Liver (tissue), 9 donors: ENCODE data around the gene LCE1F. TPM values are rescaled to one million over a fixed set of nuclear protein-coding genes. Genes with fewer than 3 reads are reported as not detected.

Experiments used
- DNase-seq: peaks from one replicate; pipeline ENCODE4 v3.0.0-alpha.2; 2017; ENCODE audit warnings: low spot score
- H3K27ac ChIP-seq, 2 donors: one replicate each; pipeline ENCODE4 v1.7.0; 2013; ENCODE audit warnings: inconsistent platforms in 2 of 2, low read length in 2 of 2, control low read depth in 1 of 2, low read depth in 1 of 2, mild to moderate bottlenecking in 1 of 2
- H3K27me3 ChIP-seq, 4 donors: one replicate each; pipeline versions ENCODE4 v1.6.1 to v1.7.0; 2013; ENCODE audit warnings: low read length in 3 of 4, inconsistent platforms in 1 of 4, mild to moderate bottlenecking in 1 of 4, moderate library complexity in 1 of 4; ENCODE audit not compliant: control insufficient read depth in 4 of 4, insufficient read depth in 4 of 4
- H3K36me3 ChIP-seq, 4 donors: one replicate each; pipeline versions ENCODE4 v1.6.1 to v1.7.0; 2013; ENCODE audit warnings: low read length in 3 of 4, mild to moderate bottlenecking in 3 of 4, low read depth in 1 of 4, moderate library complexity in 1 of 4; ENCODE audit not compliant: control insufficient read depth in 4 of 4, insufficient read depth in 3 of 4
- H3K4me1 ChIP-seq, 4 donors: one replicate each; pipeline versions ENCODE4 v1.6.1 to v1.7.0; 2013; ENCODE audit warnings: low read length in 3 of 4, mild to moderate bottlenecking in 3 of 4, moderate library complexity in 1 of 4; ENCODE audit not compliant: control insufficient read depth in 4 of 4, insufficient read depth in 4 of 4
- H3K4me3 ChIP-seq, 3 donors: one replicate each; pipeline versions ENCODE4 v1.6.1 to v1.7.0; 2013; ENCODE audit warnings: low read length in 3 of 3, control low read depth in 1 of 3, low read depth in 1 of 3, mild to moderate bottlenecking in 1 of 3
- H3K9ac ChIP-seq, 2 donors: one replicate each; pipeline ENCODE4 v1.7.0; 2013; ENCODE audit warnings: low read length in 2 of 2, mild to moderate bottlenecking in 2 of 2, moderate library complexity in 2 of 2, control low read depth in 1 of 2, low read depth in 1 of 2
- H3K9me3 ChIP-seq, 4 donors: one replicate each; pipeline versions ENCODE4 v1.6.1 to v1.7.0; 2013; ENCODE audit warnings: low read length in 3 of 4; ENCODE audit not compliant: control insufficient read depth in 4 of 4
- EGR1 ChIP-seq, 2 donors: IDR thresholded peaks; 2 replicates each; pipeline ENCODE4 v1.6.1; 2016 to 2018; ENCODE audit warnings: antibody characterized with exemption in 2 of 2, low read depth in 2 of 2
- FOXA1 ChIP-seq: IDR thresholded peaks from 2 replicates; pipeline ENCODE4 v1.6.1; 2016; ENCODE audit warnings: antibody characterized with exemption
- GABPA ChIP-seq, 2 donors: IDR thresholded peaks in 1 of 2; conservative IDR thresholded peaks in 1 of 2; 2 replicates each; pipeline ENCODE4 v1.6.1; 2016; ENCODE audit warnings: antibody characterized with exemption in 2 of 2, mild to moderate bottlenecking in 1 of 2, moderate library complexity in 1 of 2
- HNF4A ChIP-seq, 2 donors: conservative IDR thresholded peaks; 2 replicates each; pipeline ENCODE4 v1.6.1; 2016; ENCODE audit warnings: antibody characterized with exemption in 2 of 2, mild to moderate bottlenecking in 2 of 2
- HNF4G ChIP-seq: IDR thresholded peaks from 2 replicates; pipeline ENCODE4 v1.6.1; 2016; ENCODE audit warnings: antibody characterized with exemption
- RAD21 ChIP-seq, 2 donors: IDR thresholded peaks; 2 replicates each; pipeline ENCODE4 v1.6.1; 2016; ENCODE audit warnings: antibody characterized with exemption in 2 of 2, mild to moderate bottlenecking in 2 of 2
- TAF1 ChIP-seq: conservative IDR thresholded peaks from 2 replicates; pipeline ENCODE4 v1.6.1; 2016; ENCODE audit warnings: antibody characterized with exemption, mild to moderate bottlenecking
- YY1 ChIP-seq: IDR thresholded peaks from 2 replicates; pipeline ENCODE4 v1.6.1; 2016; ENCODE audit warnings: antibody characterized with exemption, mild to moderate bottlenecking
- WGBS: extraction: QIAGEN DNeasy Blood & Tissue Kit; methylation state at CpG from one replicate; pipeline ENCODE4 v1.1.7; 2013; 5-methylcytosine and 5-hydroxymethylcytosine counted together
- polyA plus RNA-seq, 2 donors: library from polyadenylated mRNA; stranded (reverse) in 1 of 2; unstranded in 1 of 2; fragments of 200-250 nt in 1 of 2; fragments of >200 nt in 1 of 2; fragmentation: Nextera tagmentation in 1 of 2; extraction: Ambion mirVana in 1 of 2; gene quantifications; one replicate each; pipeline versions ENCODE4 v1.2.1 to v1.2.3, GENCODE V29; 2013 to 2015
- total RNA-seq, 2 donors: library from RNA; depleted of rRNA; stranded (reverse); fragments of >200 nt; gene quantifications; one replicate each; pipeline ENCODE4 v1.2.3, GENCODE V29; 2014
- TF ChIP-seq, protein P1 (sequence below): IDR thresholded peaks from 2 replicates; pipeline ENCODE4 v1.6.1; 2016; ENCODE audit warnings: antibody characterized with exemption
- TF ChIP-seq, protein P2 (sequence below): fragments of 150-350 bp; IDR thresholded peaks from 2 replicates; pipeline ENCODE4 v1.5.1; 2017; ENCODE audit warnings: improper control_type of control experiment, low read depth, low read length; ENCODE audit not compliant: missing input control
- TF ChIP-seq, protein P3 (sequence below): IDR thresholded peaks from 2 replicates; pipeline ENCODE4 v1.6.1; 2016; ENCODE audit warnings: antibody characterized with exemption
- TF ChIP-seq, protein P4 (sequence below): IDR thresholded peaks from 2 replicates; pipeline ENCODE4 v1.6.1; 2016; ENCODE audit warnings: antibody characterized with exemption
- TF ChIP-seq, protein P5 (sequence below): IDR thresholded peaks from 2 replicates; pipeline ENCODE4 v1.6.1; 2016; ENCODE audit warnings: antibody characterized with exemption, mild to moderate bottlenecking
- donor health status: healthy.
- donor health status: healthy.
- donor health status: healthy.
- donor health status: healthy.
- donor health status: healthy.

LCE1F gene
- total and polyA plus RNA-seq, 4 donors = not detected

DNA sequence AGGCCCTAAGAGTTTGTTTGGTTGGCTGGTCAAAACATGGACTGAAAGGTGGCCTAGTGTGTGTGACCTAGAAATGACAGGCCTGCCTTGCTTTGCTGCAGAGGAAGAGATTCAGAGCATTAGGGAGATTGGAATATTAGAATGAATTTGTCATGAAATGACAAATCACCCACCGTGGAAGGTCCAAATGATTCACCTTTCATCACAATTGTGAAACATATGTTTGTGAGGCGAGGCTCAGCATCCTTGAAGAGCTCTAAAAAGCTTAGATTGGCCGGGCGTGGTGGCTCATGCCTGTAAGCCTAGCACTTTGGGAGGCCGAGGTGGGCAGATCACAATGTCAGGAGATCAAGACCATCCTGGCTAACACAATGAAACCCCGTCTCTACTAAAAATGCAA, 42.4 kb downstream of the LCE1F start:
- DNase-seq = no peak
- 90% methylated on average over 6 of the region's 6 CpGs for WGBS
- Histone ChIP-seq H3K9ac (no peak overlapping the region), H3K4me3 (no peak overlapping the region), H3K27ac (no peak overlapping the region), H3K4me1 (no peaks in the 10 kb centered on the region), H3K9me3 (peaks cover 0 to 4% (median 0%) of the 10 kb centered on the region in 4 donors), H3K27me3 (no peaks in the 10 kb centered on the region), H3K36me3 (no peaks in the 10 kb centered on the region)
- TF ChIP-seq, protein P1, sequence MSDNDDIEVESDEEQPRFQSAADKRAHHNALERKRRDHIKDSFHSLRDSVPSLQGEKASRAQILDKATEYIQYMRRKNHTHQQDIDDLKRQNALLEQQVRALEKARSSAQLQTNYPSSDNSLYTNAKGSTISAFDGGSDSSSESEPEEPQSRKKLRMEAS = no peak
- no peak for TF ChIP-seq EGR1 (IDR thresholded peaks at IDR 0.05; ENCODE audit: low read depth in 2 of 2)
- TF ChIP-seq HNF4A (conservative IDR thresholded peaks at IDR 0.05) = no peak
- TF ChIP-seq TAF1 = no peak
- TF ChIP-seq HNF4G = no peak
- TF ChIP-seq FOXA1 = no peak
- TF ChIP-seq, protein P2, sequence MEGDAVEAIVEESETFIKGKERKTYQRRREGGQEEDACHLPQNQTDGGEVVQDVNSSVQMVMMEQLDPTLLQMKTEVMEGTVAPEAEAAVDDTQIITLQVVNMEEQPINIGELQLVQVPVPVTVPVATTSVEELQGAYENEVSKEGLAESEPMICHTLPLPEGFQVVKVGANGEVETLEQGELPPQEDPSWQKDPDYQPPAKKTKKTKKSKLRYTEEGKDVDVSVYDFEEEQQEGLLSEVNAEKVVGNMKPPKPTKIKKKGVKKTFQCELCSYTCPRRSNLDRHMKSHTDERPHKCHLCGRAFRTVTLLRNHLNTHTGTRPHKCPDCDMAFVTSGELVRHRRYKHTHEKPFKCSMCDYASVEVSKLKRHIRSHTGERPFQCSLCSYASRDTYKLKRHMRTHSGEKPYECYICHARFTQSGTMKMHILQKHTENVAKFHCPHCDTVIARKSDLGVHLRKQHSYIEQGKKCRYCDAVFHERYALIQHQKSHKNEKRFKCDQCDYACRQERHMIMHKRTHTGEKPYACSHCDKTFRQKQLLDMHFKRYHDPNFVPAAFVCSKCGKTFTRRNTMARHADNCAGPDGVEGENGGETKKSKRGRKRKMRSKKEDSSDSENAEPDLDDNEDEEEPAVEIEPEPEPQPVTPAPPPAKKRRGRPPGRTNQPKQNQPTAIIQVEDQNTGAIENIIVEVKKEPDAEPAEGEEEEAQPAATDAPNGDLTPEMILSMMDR = no peak

DNA sequence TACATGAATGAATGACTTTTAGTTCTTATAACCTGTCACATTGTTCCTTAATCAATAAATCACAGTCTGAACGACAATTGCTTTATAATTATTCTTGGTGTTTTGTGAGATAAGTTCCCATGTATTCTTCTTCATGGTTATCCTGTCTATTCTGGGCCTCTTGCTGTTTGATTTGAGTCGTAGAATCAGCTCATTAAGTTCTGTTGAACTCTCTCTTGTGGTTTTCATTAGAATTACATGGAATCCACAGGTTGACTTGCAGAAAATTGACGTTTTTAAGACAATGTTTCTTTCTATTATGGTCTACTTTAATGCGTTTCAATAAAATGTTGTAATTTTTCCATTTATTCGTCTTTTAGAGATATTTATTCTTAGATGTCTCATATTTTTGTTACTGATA, 48.4 kb downstream of the LCE1F start:
- Histone ChIP-seq H3K27ac (no peak overlapping the region), H3K9ac (no peak overlapping the region), H3K9me3 (peaks cover 0 to 4% (median 0%) of the 10 kb centered on the region in 4 donors), H3K4me1 (no peaks in the 10 kb centered on the region), H3K4me3 (no peak overlapping the region), H3K27me3 (peaks cover 0 to 6% (median 0%) of the 10 kb centered on the region in 4 donors), H3K36me3 (no peaks in the 10 kb centered on the region)
- WGBS = 34% methylated on average over 5 of the region's 5 CpGs
- no peak for DNase-seq
- TF ChIP-seq, protein P3, sequence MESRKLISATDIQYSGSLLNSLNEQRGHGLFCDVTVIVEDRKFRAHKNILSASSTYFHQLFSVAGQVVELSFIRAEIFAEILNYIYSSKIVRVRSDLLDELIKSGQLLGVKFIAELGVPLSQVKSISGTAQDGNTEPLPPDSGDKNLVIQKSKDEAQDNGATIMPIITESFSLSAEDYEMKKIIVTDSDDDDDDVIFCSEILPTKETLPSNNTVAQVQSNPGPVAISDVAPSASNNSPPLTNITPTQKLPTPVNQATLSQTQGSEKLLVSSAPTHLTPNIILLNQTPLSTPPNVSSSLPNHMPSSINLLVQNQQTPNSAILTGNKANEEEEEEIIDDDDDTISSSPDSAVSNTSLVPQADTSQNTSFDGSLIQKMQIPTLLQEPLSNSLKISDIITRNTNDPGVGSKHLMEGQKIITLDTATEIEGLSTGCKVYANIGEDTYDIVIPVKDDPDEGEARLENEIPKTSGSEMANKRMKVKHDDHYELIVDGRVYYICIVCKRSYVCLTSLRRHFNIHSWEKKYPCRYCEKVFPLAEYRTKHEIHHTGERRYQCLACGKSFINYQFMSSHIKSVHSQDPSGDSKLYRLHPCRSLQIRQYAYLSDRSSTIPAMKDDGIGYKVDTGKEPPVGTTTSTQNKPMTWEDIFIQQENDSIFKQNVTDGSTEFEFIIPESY = no peak
- no peak for TF ChIP-seq GABPA (IDR thresholded peaks at IDR 0.05 in 1 of 2, conservative IDR thresholded peaks at IDR 0.05 in 1 of 2)
- TF ChIP-seq FOXA1 = no peak
- peak in 1 of 2 donors; percentile 54 for TF ChIP-seq RAD21 (IDR thresholded peaks at IDR 0.05)
- TF ChIP-seq, protein P4, sequence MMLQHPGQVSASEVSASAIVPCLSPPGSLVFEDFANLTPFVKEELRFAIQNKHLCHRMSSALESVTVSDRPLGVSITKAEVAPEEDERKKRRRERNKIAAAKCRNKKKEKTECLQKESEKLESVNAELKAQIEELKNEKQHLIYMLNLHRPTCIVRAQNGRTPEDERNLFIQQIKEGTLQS = no peak
- TF ChIP-seq, protein P5, sequence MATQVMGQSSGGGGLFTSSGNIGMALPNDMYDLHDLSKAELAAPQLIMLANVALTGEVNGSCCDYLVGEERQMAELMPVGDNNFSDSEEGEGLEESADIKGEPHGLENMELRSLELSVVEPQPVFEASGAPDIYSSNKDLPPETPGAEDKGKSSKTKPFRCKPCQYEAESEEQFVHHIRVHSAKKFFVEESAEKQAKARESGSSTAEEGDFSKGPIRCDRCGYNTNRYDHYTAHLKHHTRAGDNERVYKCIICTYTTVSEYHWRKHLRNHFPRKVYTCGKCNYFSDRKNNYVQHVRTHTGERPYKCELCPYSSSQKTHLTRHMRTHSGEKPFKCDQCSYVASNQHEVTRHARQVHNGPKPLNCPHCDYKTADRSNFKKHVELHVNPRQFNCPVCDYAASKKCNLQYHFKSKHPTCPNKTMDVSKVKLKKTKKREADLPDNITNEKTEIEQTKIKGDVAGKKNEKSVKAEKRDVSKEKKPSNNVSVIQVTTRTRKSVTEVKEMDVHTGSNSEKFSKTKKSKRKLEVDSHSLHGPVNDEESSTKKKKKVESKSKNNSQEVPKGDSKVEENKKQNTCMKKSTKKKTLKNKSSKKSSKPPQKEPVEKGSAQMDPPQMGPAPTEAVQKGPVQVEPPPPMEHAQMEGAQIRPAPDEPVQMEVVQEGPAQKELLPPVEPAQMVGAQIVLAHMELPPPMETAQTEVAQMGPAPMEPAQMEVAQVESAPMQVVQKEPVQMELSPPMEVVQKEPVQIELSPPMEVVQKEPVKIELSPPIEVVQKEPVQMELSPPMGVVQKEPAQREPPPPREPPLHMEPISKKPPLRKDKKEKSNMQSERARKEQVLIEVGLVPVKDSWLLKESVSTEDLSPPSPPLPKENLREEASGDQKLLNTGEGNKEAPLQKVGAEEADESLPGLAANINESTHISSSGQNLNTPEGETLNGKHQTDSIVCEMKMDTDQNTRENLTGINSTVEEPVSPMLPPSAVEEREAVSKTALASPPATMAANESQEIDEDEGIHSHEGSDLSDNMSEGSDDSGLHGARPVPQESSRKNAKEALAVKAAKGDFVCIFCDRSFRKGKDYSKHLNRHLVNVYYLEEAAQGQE = no peak
- TF ChIP-seq, protein P2 = peak; percentile 10
- no peak for TF ChIP-seq HNF4A (conservative IDR thresholded peaks at IDR 0.05)
- no peak for TF ChIP-seq YY1
